HEK293T (cell line): Measurements from ENCODE around the gene CCDC86.
A peak's percentile ranks its signal among the peaks of the same experiment; 100 is the strongest.

Experiments
- CTCF ChIA-PET: fragments of 350-600 bp; formaldehyde crosslinking; extraction: SDS; loops from one replicate; lab custom pipeline; 2021; ENCODE audit warnings: antibody characterized with exemption, inconsistent platforms; lab: Yijun Ruan, JAX
- POLR2A ChIA-PET: fragments of 350-600 bp; formaldehyde crosslinking; extraction: SDS; loops from one replicate; lab custom pipeline; 2020; ENCODE audit warnings: antibody characterized with exemption, inconsistent platforms; lab: Yijun Ruan, JAX
- DNase-seq: peaks from one replicate; pipeline ENCODE4 v3.0.0; 2012; ENCODE audit warnings: mixed read lengths; ENCODE audit errors: extremely low spot score
- ARNT ChIP-seq: fragments of 450-650 bp; IDR thresholded peaks from 2 replicates; pipeline ENCODE4 v1.6.1; 2017; ENCODE audit warnings: mild to moderate bottlenecking
- BHLHE40 ChIP-seq: fragments of 450-650 bp; IDR thresholded peaks from 2 replicates; pipeline ENCODE4 v1.6.1; 2016; ENCODE audit warnings: mild to moderate bottlenecking, moderate library complexity, borderline replicate concordance
- CTBP1 ChIP-seq: fragments of 450-650 bp; IDR thresholded peaks from 2 replicates; pipeline ENCODE4 v1.6.1; 2016; ENCODE audit warnings: borderline replicate concordance
- ELF4 ChIP-seq: fragments of 450-650 bp; IDR thresholded peaks from 2 replicates; pipeline ENCODE4 v1.6.1; 2017; ENCODE audit warnings: antibody characterized with exemption
- FOXA1 ChIP-seq: fragments of 450-650 bp; IDR thresholded peaks from 2 replicates; pipeline ENCODE4 v1.6.1; 2016; ENCODE audit warnings: mild to moderate bottlenecking
- FOXK2 ChIP-seq: fragments of 450-650 bp; IDR thresholded peaks from 2 replicates; pipeline ENCODE4 v1.6.1; 2016; ENCODE audit warnings: mild to moderate bottlenecking
- FOXM1 ChIP-seq: fragments of 450-650 bp; IDR thresholded peaks from 2 replicates; pipeline ENCODE4 v1.6.1; 2017; ENCODE audit warnings: mild to moderate bottlenecking, borderline replicate concordance
- HDGF ChIP-seq: fragments of 450-650 bp; IDR thresholded peaks from 2 replicates; pipeline ENCODE4 v1.6.1; 2017; ENCODE audit warnings: antibody characterized with exemption, borderline replicate concordance
- L3MBTL2 ChIP-seq: fragments of 450-650 bp; conservative IDR thresholded peaks from 2 replicates; pipeline ENCODE4 v1.6.1; 2016; ENCODE audit warnings: mild to moderate bottlenecking
- LEF1 ChIP-seq: fragments of 450-650 bp; IDR thresholded peaks from 2 replicates; pipeline ENCODE4 v1.6.1; 2017; ENCODE audit warnings: mild to moderate bottlenecking, borderline replicate concordance
- NFRKB ChIP-seq: fragments of 450-650 bp; IDR thresholded peaks from 2 replicates; pipeline ENCODE4 v1.6.1; 2016; ENCODE audit warnings: mild to moderate bottlenecking, moderate library complexity
- SP1 ChIP-seq: fragments of 450-650 bp; IDR thresholded peaks from 2 replicates; pipeline ENCODE4 v1.6.1; 2017
- SUZ12 ChIP-seq: fragments of 450-650 bp; IDR thresholded peaks from 2 replicates; pipeline ENCODE4 v1.6.1; 2016; ENCODE audit warnings: mild to moderate bottlenecking
- TARDBP ChIP-seq: fragments of 450-650 bp; IDR thresholded peaks from 2 replicates; pipeline ENCODE4 v1.6.1; 2016
- ZNF384 ChIP-seq: fragments of 450-650 bp; IDR thresholded peaks from 2 replicates; pipeline ENCODE4 v1.6.1; 2016
- TF ChIP-seq, protein P1 (sequence below): fragments of 450-650 bp; IDR thresholded peaks from 2 replicates; pipeline ENCODE4 v1.6.1; 2016

Gene CCDC86

DNA sequence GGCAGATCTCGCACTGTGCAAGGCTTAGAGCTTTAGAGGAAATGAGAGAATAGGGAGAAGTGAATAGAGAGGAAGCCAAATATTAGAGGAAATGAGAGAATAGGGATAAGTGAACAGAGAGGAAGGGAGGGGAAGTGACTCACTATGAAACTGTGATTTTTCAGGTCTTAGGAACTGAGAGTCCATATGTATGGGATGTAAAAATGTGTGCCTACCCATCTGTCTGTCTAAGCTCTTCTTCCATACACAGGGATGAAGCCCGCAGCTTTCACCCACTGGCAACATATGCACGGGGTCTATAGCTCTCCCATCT, 6.4 kb upstream of the CCDC86 start:
- ChIA-PET CTCF (interaction anchor here (1.0 kb wide), 1 partner anchor 64 kb away, joined by 3 read pairs; no protein-coding TSS in a partner anchor), POLR2A (no interaction called here)
- no peak for DNase-seq
- TF ChIP-seq HDGF (no peak), ARNT (no peak), SUZ12 (no peak), L3MBTL2 (no peak), ELF4 (no peak), FOXM1 (no peak), FOXK2 (no peak), TARDBP (no peak), ZNF384 (no peak), SP1 (no peak), NFRKB (no peak), LEF1 (no peak), FOXA1 (no peak), BHLHE40 (no peak), CTBP1 (no peak)
- TF ChIP-seq, protein P1, sequence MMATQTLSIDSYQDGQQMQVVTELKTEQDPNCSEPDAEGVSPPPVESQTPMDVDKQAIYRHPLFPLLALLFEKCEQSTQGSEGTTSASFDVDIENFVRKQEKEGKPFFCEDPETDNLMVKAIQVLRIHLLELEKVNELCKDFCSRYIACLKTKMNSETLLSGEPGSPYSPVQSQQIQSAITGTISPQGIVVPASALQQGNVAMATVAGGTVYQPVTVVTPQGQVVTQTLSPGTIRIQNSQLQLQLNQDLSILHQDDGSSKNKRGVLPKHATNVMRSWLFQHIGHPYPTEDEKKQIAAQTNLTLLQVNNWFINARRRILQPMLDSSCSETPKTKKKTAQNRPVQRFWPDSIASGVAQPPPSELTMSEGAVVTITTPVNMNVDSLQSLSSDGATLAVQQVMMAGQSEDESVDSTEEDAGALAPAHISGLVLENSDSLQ = no peak

DNA sequence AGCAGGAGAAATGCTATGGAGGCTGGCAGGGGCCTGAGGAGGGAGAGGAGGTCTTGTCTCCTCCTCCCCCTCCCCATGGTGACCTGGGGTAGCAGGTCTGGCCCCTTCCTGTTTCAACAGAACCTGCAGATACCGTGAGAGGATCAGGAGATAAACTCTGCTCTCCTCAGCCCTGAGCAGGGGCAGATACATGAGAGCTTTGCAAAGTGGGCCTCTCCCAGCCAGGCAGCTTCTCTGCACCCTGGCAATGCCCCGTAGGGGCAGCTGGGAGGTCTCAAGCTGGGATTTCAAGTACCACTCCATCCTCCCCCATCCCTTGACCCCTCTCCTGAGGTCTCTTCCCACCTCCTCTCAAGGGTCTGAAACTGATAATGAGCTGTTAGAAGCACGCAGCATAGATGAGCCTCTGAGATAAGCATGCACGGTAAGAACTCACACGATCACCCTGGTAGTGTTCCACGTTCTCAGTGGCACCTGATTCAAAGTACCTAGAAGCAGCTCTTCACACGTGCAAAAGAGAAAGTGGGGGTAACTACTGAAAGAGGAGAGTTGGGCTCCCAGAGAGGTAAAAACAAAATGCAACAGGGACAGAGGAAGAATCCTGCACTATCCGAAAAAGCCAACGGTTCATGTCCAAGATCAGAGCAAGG, 4.9 kb upstream of the CCDC86 start:
- CTCF ChIA-PET = interaction anchor here (1.8 kb wide), 1 partner anchor 50 kb away, joined by 5 read pairs; no protein-coding TSS in a partner anchor
- POLR2A ChIA-PET = no interaction called here
- TF ChIP-seq HDGF (no peak), SP1 (no peak), FOXA1 (no peak), FOXM1 (no peak), CTBP1 (no peak)
- DNase-seq = no peak

DNA sequence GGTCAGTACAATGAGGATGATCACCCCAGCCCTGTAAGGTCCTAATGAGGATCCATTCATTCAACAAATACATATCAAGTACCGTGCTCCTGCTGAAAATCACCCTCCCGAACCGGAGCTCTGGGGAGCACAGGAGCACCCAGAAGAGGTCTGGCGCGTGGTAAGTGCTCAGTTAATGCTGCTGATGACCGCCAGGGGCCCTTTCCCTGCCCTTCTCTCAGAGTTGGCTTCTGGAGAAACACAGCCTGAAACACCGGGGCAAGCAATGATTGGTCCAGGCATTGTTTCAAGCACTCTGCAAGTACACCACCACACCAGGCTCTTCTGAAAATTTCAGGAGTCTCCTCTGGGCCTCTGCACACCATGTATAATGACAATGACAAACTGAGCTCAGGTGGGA, 3.8 kb upstream of the CCDC86 start:
- TF ChIP-seq ARNT = no peak
- no peak for TF ChIP-seq TARDBP
- TF ChIP-seq, protein P1 = no peak
- TF ChIP-seq ZNF384 = no peak
- no peak for TF ChIP-seq NFRKB
- no peak for TF ChIP-seq BHLHE40
- TF ChIP-seq FOXM1 = no peak
- no peak for TF ChIP-seq FOXK2
- TF ChIP-seq HDGF = no peak
- TF ChIP-seq FOXA1 = no peak
- TF ChIP-seq SP1 = no peak
- ChIA-PET POLR2A (no interaction called here), CTCF (no interaction called here)
- DNase-seq = peak; percentile 27

DNA sequence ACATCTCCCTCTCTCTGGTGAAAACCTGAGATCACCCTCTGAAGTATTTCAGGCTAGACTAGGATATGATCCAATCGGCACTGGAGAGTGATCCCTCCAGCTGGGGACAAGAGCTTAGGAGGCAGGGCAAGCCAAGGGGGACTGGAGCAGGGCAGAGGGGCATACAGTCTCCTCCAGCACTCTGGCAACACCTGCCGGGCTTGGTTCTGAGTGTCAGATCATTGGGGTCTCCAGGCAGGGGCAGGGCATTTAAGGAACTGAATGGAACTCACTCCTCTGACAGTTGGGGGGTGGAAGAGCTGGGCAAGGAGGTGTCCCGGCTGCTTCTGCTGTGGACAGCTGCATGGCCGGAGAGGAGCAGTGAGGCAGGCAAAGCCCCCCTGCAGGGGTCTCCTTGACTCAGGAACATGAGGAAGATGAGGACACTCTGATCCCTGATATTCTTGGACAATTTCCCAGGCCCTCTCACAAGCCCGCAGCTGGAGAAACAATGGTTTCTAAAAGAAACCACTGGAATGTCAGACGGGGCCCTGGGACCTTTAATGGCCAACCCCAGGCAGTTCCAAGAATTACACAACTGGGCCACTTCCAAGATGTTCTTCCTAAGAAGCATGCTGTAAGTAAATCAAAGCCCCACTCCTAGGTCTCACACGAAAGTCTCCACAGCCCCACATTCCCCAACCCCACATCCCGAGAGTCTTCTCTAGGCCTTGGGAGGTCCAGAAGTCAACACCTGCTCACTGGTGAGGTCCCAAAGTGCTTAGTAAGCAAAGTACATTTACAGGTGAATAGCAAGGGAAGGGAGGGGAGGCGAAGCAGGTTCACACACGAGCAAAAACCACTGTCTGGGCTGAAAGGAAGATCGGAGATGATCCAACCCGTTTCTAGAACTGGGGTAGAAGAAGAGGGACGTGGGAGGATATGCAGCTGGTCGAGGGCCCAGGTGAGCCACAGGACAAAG, 1.2 kb upstream of the CCDC86 start:
- no peak for TF ChIP-seq FOXK2
- no peak for TF ChIP-seq ZNF384
- no peak for TF ChIP-seq SP1
- TF ChIP-seq SUZ12 = no peak
- no peak for TF ChIP-seq ARNT
- TF ChIP-seq ELF4 = no peak
- no peak for TF ChIP-seq FOXA1
- TF ChIP-seq NFRKB = no peak
- TF ChIP-seq, protein P1 = no peak
- no peak for TF ChIP-seq LEF1
- no peak for TF ChIP-seq TARDBP
- no peak for TF ChIP-seq HDGF
- TF ChIP-seq BHLHE40 = no peak
- no peak for TF ChIP-seq CTBP1
- TF ChIP-seq L3MBTL2 = no peak
- no peak for TF ChIP-seq FOXM1
- DNase-seq = no peak

DNA sequence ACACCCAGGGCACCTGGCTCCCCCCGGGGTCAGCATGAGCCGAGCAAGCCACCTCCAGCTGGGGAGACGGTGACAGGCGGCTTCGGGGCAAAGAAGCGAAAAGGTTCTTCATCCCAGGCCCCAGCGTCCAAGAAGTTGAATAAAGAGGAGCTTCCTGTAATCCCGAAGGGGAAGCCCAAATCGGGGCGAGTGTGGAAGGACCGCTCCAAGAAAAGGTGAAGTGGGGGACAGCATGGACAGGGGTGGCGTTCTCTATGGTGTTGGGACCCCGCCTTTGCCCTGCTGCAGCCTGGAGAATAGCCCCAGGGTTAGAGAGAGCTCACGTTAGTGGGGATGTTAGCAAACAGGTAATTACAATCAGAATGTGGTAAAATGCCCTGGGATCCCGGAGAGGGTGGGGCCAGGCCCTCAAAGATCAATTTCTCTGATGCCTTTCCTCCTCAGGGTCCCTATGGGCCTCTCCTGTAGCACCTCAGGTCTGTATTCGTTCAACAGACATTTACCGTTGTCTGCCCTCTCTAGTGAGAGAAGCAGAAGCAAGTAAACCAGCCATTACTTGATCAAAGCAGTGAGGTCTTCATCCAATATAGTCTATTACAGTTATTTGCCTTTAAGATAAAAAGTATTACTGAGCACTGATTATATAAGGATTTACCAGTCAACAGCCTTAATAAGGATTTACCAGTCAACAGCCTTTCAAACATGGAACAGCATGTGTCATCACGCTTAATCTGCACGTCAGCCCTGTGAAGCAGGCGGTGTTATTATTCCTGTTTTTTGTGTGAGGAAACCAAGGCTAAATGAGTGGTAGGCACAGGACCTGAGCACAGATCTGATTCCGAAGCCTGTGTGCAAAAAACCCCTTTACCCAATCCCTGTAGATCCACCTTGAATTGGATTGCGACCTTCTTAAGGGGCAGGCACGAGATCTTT, 1.0 kb downstream of the CCDC86 start:
- POLR2A ChIA-PET = interaction anchor here (0.8 to 1.4 kb wide), 2 partner anchors 9 to 62 kb away, joined by 4 to 8 read pairs; no protein-coding TSS in a partner anchor
- TF ChIP-seq ARNT (no peak), NFRKB (no peak), FOXK2 (no peak), FOXM1 (no peak), ELF4 (no peak), LEF1 (no peak), L3MBTL2 (no peak), SP1 (no peak), CTBP1 (no peak), HDGF (no peak), TARDBP (no peak), BHLHE40 (no peak)
- TF ChIP-seq, protein P1 = no peak

More for the DNA sequence above, 1.2 kb upstream of the CCDC86 start:
- ChIA-PET POLR2A (interaction anchor here (0.6 kb wide), 1 partner anchor 73 kb away, joined by 3 read pairs; the partner anchor contains the start of gene TMEM109), CTCF (interaction anchor here (0.6 kb wide), 1 partner anchor 265 kb away, joined by 3 read pairs; no protein-coding TSS in a partner anchor)

More for the DNA sequence above, 1.0 kb downstream of the CCDC86 start:
- CTCF ChIA-PET = interaction anchor here (0.8 kb wide), 1 partner anchor 44 kb away, joined by 3 read pairs; no protein-coding TSS in a partner anchor
- no peak for DNase-seq
